Endothelial cell of hepatic sinusoid (primary cell): ENCODE measurements around the gene C10orf71.

ENCODE experiments used
- in situ Hi-C: cut with HindIII; loops from 2 replicates; pipeline ENCODE4 v1.10.0; 2017; ENCODE audit warnings: low sequenced_read_pairs

Gene C10orf71

GRCh38 chr10:49290607-49291006 lies 8.4 kb upstream of the C10orf71 start:
- in situ Hi-C loops: loop anchor here (10.0 kb wide), 1 partner anchor 66 kb away; no protein-coding TSS in a partner anchor

- in situ Hi-C loops: loop anchor here (10.0 kb wide), 1 partner anchor 68 kb away; no protein-coding TSS in a partner anchor
Measured at GRCh38 chr10:49292565-49293207, 6.3 kb upstream of the C10orf71 start.

GRCh38 chr10:49293208-49293603 lies 5.8 kb upstream of the C10orf71 start:
- in situ Hi-C loops: loop anchor here (10.0 kb wide), 1 partner anchor 68 kb away; no protein-coding TSS in a partner anchor

- in situ Hi-C loops: loop anchor here (5.0 to 10.0 kb wide), 2 partner anchors 52 to 70 kb away; no protein-coding TSS in a partner anchor
Measured at GRCh38 chr10:49294731-49295130, 4.2 kb upstream of the C10orf71 start.

GRCh38 chr10:49295297-49295696 lies 3.7 kb upstream of the C10orf71 start:
- in situ Hi-C loops: loop anchor here (5.0 to 10.0 kb wide), 2 partner anchors 53 to 70 kb away; no protein-coding TSS in a partner anchor

GRCh38 chr10:49296382-49296781 lies 2.6 kb upstream of the C10orf71 start:
- in situ Hi-C loops: loop anchor here (5.0 to 10.0 kb wide), 2 partner anchors 54 to 72 kb away; no protein-coding TSS in a partner anchor

- in situ Hi-C loops: loop anchor here (5.0 to 10.0 kb wide), 2 partner anchors 55 to 72 kb away; no protein-coding TSS in a partner anchor
Measured at GRCh38 chr10:49296836-49297235, 2.1 kb upstream of the C10orf71 start.

GRCh38 chr10:49297818-49298670 lies 926 bp upstream of the C10orf71 start:
- in situ Hi-C loops: loop anchor here (5.0 to 10.0 kb wide), 2 partner anchors 56 to 73 kb away; no protein-coding TSS in a partner anchor

- in situ Hi-C loops: loop anchor here (5.0 to 10.0 kb wide), 2 partner anchors 56 to 74 kb away; no protein-coding TSS in a partner anchor
Measured at GRCh38 chr10:49298671-49298982, 343 bp upstream of the C10orf71 start.

- in situ Hi-C loops: loop anchor here (5.0 to 10.0 kb wide), 2 partner anchors 57 to 75 kb away; no protein-coding TSS in a partner anchor
Measured at GRCh38 chr10:49299816-49300139, 808 bp downstream of the C10orf71 start.

- in situ Hi-C loops: no loop called here
Measured at GRCh38 chr10:49300140-49300974, 1.4 kb downstream of the C10orf71 start.

GRCh38 chr10:49301302-49301701 lies 2.3 kb downstream of the C10orf71 start:
- in situ Hi-C loops: no loop called here

GRCh38 chr10:49302088-49302487 lies 3.1 kb downstream of the C10orf71 start:
- in situ Hi-C loops: no loop called here

GRCh38 chr10:49303711-49304110 lies 4.7 kb downstream of the C10orf71 start:
- in situ Hi-C loops: no loop called here

- in situ Hi-C loops: no loop called here
Measured at GRCh38 chr10:49304137-49304536, 5.2 kb downstream of the C10orf71 start.

- in situ Hi-C loops: loop anchor here (5.0 kb wide), 1 partner anchor 69 kb away; no protein-coding TSS in a partner anchor
Measured at GRCh38 chr10:49307921-49308320, 9.0 kb downstream of the C10orf71 start.

- in situ Hi-C loops: loop anchor here (5.0 kb wide), 1 partner anchor 68 kb away; no protein-coding TSS in a partner anchor
Measured at GRCh38 chr10:49308881-49309280, 9.9 kb downstream of the C10orf71 start.

- in situ Hi-C loops: loop anchor here (5.0 kb wide), 1 partner anchor 67 kb away; no protein-coding TSS in a partner anchor
Measured at GRCh38 chr10:49309691-49310411, 10.9 kb downstream of the C10orf71 start.

GRCh38 chr10:49310460-49310859 lies 11.5 kb downstream of the C10orf71 start:
- in situ Hi-C loops: no loop called here
